GM19240 (cell line): ENCODE data around the gene CEP120.
"Not testable (repeated sequence)": the region's sequence is repeated elsewhere in the genome, so short reads cannot be mapped to it uniquely, and the experiment has no call there.

Experiments
- DNase-seq: peaks from one replicate; pipeline ENCODE4 v3.0.0; 2011; ENCODE audit warnings: low spot score; ENCODE audit not compliant: insufficient read length

Gene CEP120

GRCh38 chr5:123423278-123424149 lies at the start of gene CEP120:
Gene CEP120 (minus strand): TSS chr5:123423403. CDS start chr5:123422998, 405 bp downstream.
- DNase-seq: peak; percentile 92

GRCh38 chr5:123472150-123472924 lies 49.1 kb upstream of the CEP120 start:
- DNase-seq: no peak

DNA sequence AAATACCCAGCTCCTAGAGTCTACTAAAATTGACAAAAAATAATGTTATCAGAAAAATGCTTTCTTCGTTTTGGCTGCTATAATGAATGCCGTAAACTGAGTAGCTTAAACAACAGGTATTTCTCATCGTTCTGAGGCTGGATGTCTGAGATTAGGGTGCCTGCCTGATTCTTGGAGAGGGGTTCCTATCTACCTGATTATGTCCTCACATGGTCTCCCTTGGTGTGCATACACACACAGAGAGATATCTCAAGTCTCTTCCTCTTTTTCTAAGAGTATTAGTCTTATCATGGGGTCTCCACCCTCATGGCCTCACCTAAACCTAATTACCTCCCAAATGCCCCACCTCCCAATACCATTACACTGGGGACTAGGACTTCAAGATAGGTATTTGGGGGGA lies 48.2 kb upstream of the CEP120 start:
- no peak for DNase-seq

- DNase-seq: not testable (repeated sequence)
These were observed 43.6 kb upstream of the CEP120 start for GRCh38 chr5:123466839-123467238.

GRCh38 chr5:123460296-123460729 lies 37.1 kb upstream of the CEP120 start:
- no peak for DNase-seq

DNA sequence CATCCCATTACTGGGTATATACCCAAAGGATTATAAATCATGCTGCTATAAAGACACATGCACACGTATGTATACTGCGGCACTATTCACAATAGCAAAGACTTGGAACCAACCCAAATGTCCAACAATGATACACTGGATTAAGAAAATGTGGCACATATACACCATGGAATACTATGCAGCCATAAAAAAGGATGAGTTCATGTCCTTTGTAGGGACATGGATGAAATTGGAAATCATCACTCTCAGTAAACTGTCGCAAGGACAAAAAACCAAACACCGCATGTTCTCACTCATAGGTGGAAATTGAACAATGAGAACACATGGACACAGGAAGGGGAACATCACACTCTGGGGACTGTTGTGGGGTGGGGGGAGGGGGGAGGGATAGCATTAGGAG lies 35.8 kb upstream of the CEP120 start:
- DNase-seq: not testable (repeated sequence)

DNA sequence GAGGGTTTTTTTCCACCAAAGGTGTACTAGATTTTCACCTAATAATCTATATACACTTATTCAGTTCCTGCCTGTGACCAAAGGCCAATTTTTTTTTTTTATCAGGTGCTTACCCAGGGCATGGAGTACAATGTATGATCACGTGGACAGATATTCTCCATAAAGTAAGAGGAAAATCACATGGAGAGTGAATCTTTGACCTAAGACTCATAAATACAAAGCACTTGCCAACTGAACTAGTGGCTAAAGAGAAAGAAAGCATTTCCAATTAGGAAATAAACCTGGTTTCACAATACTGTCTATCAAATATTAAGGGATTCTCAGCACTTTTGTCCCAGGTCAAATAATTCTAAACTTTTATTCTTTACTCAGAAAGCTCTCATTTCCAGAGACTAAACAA lies 33.0 kb upstream of the CEP120 start:
- no peak for DNase-seq

DNA sequence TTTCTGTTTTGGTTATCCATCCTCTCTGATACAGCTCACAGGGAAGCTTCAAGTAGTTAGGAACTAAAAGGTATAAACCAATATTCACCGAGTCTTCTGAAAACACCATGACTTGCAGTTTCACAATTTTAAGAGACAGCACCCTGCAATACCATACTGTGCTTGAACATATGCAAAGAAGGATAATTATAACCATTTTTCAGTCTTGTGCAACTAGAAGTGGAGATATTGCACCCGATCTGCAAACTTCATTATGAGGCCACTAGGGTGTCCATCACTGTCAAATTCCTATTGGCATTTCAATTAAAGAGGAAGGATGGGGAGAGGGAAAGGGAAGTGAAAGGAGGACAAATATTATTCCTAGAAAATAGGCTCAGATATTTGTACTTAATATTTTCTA lies 32.4 kb upstream of the CEP120 start:
- peak; percentile 12 for DNase-seq

- no peak for DNase-seq
These were observed 31.9 kb upstream of the CEP120 start for GRCh38 chr5:123455095-123455494.

GRCh38 chr5:123454259-123454911 lies 31.2 kb upstream of the CEP120 start:
- DNase-seq: no peak

GRCh38 chr5:123452401-123452800 lies 29.2 kb upstream of the CEP120 start:
- DNase-seq: no peak

DNA sequence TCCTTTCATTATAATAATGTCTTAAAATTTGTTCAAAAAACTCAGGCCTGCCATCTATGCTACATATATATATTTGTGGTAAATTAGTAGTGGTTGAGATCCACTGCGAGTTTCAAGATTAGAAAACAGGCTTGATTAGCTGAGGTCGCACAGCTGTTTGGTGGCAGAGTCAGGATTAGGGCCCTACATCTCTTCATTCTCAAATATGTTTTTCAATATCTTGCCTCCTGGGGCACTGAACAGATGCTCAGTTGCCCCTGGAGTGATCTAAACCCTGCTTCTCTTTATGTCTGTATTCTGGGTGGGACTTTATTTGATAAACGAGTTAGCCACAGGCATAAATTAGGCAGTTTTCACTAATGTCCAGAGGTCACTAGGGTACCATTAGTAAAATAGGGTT lies 27.8 kb upstream of the CEP120 start:
- DNase-seq: no peak

DNA sequence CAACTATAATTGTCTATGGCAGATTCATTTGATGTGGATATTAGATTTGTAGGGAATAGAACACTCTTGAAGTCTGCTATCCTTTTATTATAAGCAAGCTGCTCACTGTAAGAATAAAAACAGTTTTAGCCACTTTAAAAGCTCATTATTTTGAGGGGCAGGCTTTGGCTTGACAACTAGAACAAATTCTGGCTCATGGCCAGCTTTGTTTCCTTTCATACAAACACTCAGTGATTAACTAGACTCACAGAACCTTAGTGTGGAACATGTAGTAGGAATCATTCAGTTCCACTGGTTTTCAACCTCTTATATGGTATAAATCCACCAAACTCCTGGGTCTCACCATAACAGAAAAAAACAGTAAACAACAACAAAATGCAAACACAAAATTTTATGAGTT lies 27.4 kb upstream of the CEP120 start:
- DNase-seq: no peak

DNA sequence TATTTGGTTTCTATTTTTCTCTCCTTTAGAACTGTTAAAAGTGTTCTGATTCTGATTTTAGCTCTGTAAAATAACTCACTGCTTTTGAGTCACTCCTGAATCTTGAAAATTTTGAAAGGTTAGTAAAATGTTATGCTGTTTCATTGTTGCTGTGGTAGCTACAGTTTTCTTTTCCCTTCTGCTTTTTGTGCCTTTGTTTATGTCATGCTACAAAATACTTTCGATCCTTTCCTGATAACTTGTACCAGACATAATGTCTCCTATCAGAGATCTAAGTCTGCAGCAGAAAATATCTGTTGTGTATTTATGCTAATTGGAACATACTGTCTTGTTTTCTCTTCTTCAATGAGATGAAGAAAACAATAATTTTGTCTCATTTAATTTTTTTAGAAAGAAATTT lies 26.9 kb upstream of the CEP120 start:
- no peak for DNase-seq

DNA sequence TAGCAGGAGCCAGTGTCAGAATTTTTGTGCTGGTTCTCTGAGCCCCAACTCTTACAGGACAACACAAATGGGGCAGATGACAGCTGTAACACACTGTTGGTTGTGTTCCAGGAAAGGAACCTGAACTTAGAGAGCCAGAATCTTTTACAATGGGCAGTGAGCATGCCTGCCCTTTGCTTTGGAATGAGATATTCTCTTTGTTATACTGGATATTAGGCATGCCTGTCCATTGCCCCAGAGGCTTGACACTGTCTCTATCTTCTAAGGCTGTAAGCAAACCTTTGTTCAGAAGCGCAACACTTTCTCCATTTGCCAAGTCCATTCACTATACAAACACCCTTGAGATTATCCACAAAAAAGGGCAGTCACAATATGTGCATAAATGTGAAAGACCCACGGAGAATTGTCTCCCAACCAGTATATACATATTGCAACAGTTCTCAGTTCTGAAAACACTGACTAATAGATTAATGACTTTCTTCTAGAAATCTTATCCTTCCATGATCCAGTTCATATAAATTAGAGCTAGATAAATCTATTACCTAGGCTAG lies 26.3 kb upstream of the CEP120 start:
- DNase-seq: no peak

DNA sequence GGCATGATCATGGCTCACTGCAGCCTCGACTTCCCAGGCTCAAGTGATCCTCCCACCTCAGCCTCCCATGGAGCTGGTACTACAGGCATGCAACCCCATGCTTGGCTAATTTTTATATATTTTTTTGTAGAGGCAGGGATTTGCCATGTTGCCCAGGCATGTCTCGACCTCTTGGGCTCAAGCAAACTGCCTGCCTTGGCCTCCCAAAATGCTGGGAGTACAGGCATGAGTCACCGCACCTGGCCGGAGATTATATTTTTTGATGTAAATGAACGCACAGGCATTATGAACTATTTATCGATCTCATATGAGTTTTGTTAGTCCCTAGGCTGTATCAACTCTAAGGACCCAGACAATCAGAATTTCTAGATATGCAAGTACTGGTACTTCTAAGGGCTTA lies 25.5 kb upstream of the CEP120 start:
- DNase-seq: no peak

DNA sequence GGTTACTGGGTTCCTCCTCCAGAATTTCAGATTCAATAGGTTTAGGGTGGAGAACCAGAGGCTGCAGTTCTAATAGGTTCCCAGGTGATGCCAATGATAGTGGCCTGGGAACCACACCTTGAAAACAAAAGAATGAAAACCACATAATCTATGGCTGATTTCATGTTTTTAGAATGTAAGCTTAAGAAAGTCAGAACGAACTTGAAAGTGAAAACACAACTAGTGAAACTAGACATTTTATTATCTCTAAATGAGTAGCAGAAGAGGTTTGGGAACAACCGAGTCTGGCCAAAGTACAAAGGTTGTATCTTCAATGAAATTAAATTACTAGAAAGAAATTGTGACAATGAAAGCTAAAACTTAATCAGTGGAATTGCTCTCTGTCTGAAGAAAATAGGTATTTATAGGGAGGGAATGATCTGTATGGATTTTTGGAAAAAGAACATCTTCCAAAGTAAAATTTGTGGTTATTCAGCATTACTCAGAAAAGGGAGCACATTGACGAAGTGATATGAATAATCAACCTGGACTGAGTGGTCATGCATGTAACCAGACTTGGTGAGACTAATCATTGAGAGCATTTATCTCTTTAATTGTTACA lies 24.9 kb upstream of the CEP120 start:
- DNase-seq: no peak

GRCh38 chr5:123444016-123444415 lies 20.8 kb upstream of the CEP120 start:
- DNase-seq: no peak

- no peak for DNase-seq
These were observed 18.2 kb upstream of the CEP120 start for GRCh38 chr5:123441408-123441807.

DNA sequence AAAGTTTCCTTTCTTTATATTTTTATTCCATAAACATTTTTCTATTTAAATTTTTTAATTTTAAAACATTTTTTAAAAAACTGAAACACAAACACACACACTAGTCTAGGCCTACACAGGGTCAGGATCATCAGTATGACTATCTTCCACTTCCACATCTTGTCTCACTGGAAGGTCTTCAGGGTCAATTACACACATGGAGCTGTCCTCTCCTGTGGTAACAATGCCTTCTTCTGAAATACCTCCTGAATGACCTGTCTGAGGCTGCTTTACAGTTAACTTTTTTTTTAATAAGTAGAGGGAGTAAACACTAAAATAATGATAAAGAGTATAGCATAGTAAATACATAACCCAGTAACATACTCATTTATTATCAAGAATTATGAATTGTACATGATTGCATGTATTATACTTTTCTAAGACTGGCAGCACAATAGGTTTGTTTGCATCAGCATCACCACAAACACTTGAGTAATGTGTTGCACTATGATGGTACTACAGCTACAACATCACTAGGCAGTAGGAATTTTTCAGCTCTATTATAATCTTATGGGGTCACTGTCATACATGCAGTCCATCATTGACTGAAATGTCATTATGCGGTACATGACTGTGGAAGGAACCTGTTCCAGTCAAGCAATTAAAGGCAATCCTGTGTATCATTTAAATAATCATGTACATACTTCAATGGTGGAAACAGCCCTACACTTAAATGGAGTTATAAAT lies 17.4 kb upstream of the CEP120 start:
- no peak for DNase-seq

- no peak for DNase-seq
These were observed 16.5 kb upstream of the CEP120 start for GRCh38 chr5:123439709-123440108.
